IMR-90 (cell line): ENCODE data around the gene NT5C3A. TPM values are rescaled to one million over a fixed set of nuclear protein-coding genes. Genes with fewer than 3 reads are reported as not detected.

ENCODE experiments used
- ATAC-seq: fragments of 200-7000 bp; cut with Tn5 transposase; 2 replicates; pipeline ENCODE4 v1.9.1; 2020; ENCODE audit warnings: low read depth, mild to moderate bottlenecking, moderate library complexity
- BruUV-seq: library from RNA; stranded (reverse); fragments of 400-500 nt; replicated peaks from 2 replicates; lab custom pipeline; 2021; lab: Mats Ljungman, UMichigan
- CTCF ChIA-PET: fragments of 300-600 bp; formaldehyde crosslinking; extraction: SDS; loops from one replicate; lab custom pipeline; 2021; ENCODE audit warnings: antibody characterized with exemption; lab: Yijun Ruan, JAX
- POLR2A ChIA-PET: fragments of 300-600 bp; sonication (Branson Sonifier 250); formaldehyde crosslinking; loops from one replicate; lab custom pipeline; 2022; ENCODE audit warnings: antibody characterized with exemption; ENCODE audit not compliant: unreplicated experiment; lab: Charles Lee
- DNase-seq: peaks from one replicate; pipeline ENCODE4 v3.0.0; 2013
- H2AFZ ChIP-seq: replicated peaks from 2 replicates; pipeline ENCODE3; 2013; ENCODE audit warnings: low read length, mild to moderate bottlenecking; ENCODE audit not compliant: poor library complexity
- H2AK5ac ChIP-seq: 2 replicates; pipeline ENCODE4 v1.6.1; 2013; ENCODE audit warnings: low read depth, low read length, inconsistent platforms
- H2AK9ac ChIP-seq: replicated peaks from 2 replicates; pipeline ENCODE3; 2013; ENCODE audit warnings: mild to moderate bottlenecking, low read depth, low read length, moderate library complexity; ENCODE audit not compliant: poor library complexity
- H2BK120ac ChIP-seq: 2 replicates; pipeline ENCODE4 v1.6.1; 2013; ENCODE audit warnings: low read depth, low read length, inconsistent platforms
- H2BK15ac ChIP-seq: 3 replicates; pipeline ENCODE4 v1.6.1; 2013; ENCODE audit warnings: low read depth, low read length, inconsistent platforms
- H2BK20ac ChIP-seq: 2 replicates; pipeline ENCODE4 v1.6.1; 2013; ENCODE audit warnings: low read depth, mild to moderate bottlenecking, inconsistent platforms, low read length, moderate library complexity
- H2BK5ac ChIP-seq: 2 replicates; pipeline ENCODE4 v1.6.1; 2013; ENCODE audit warnings: mild to moderate bottlenecking, low read depth, low read length, inconsistent platforms; ENCODE audit not compliant: poor library complexity, severe bottlenecking
- H3K14ac ChIP-seq: replicated peaks from 2 replicates; pipeline ENCODE4 v1.6.1; 2013; ENCODE audit warnings: low read depth, low read length, inconsistent platforms
- H3K18ac ChIP-seq: 2 replicates; pipeline ENCODE4 v1.6.1; 2013; ENCODE audit warnings: low read depth, low read length, control low read depth
- H3K23ac ChIP-seq: 2 replicates; pipeline ENCODE4 v1.6.1; 2013; ENCODE audit warnings: low read depth, low read length, inconsistent platforms
- H3K27ac ChIP-seq: 2 replicates; pipeline ENCODE4 v1.5.1; 2013; ENCODE audit warnings: mild to moderate bottlenecking, control low read depth, low read length; ENCODE audit not compliant: insufficient read depth
- H3K27me3 ChIP-seq: 2 replicates; pipeline ENCODE4 v1.6.1; 2013; ENCODE audit warnings: low read length; ENCODE audit not compliant: control insufficient read depth, insufficient read depth
- H3K36me3 ChIP-seq: 2 replicates; pipeline ENCODE4 v1.6.1; 2013; ENCODE audit warnings: low read length, mixed read lengths; ENCODE audit not compliant: control insufficient read depth, insufficient read depth
- H3K4ac ChIP-seq: 2 replicates; pipeline ENCODE4 v1.6.1; 2013; ENCODE audit warnings: low read depth, low read length, inconsistent platforms
- H3K4me1 ChIP-seq: 2 replicates; pipeline ENCODE4 v1.6.1; 2013; ENCODE audit warnings: low read length, mixed read lengths; ENCODE audit not compliant: control insufficient read depth, insufficient read depth
- H3K4me2 ChIP-seq: 2 replicates; pipeline ENCODE4 v1.6.1; 2013; ENCODE audit warnings: low read depth, mild to moderate bottlenecking, control low read depth, low read length, moderate library complexity
- H3K4me3 ChIP-seq: 2 replicates; pipeline ENCODE4 v1.5.1; 2013; ENCODE audit warnings: low read depth, mild to moderate bottlenecking, control low read depth, low read length, moderate library complexity; ENCODE audit not compliant: insufficient read depth
- H3K56ac ChIP-seq: 2 replicates; pipeline ENCODE4 v1.6.1; 2013; ENCODE audit warnings: low read length, inconsistent platforms; ENCODE audit not compliant: insufficient read depth; ENCODE audit errors: extremely low read depth
- H3K79me1 ChIP-seq, 2 experiments: 2 replicates each; pipeline ENCODE4 v1.6.1; 2013; ENCODE audit warnings: low read length in 2 of 2, inconsistent platforms in 1 of 2, low read depth in 1 of 2
- H3K9ac ChIP-seq: 2 replicates; pipeline ENCODE4 v1.6.1; 2013; ENCODE audit warnings: low read depth, low read length, control low read depth
- H3K9me1 ChIP-seq: 2 replicates; pipeline ENCODE4 v1.6.1; 2013; ENCODE audit warnings: low read length, inconsistent platforms; ENCODE audit not compliant: insufficient read depth
- H3K9me3 ChIP-seq: 2 replicates; pipeline ENCODE4 v1.6.1; 2013; ENCODE audit warnings: low read length; ENCODE audit not compliant: control insufficient read depth, insufficient read depth
- H4K20me1 ChIP-seq: 2 replicates; pipeline ENCODE4 v1.6.1; 2013; ENCODE audit warnings: low read length, inconsistent platforms; ENCODE audit not compliant: insufficient read depth
- H4K5ac ChIP-seq: 2 replicates; pipeline ENCODE4 v1.6.1; 2013; ENCODE audit warnings: mild to moderate bottlenecking, low read depth, low read length, control low read depth
- H4K8ac ChIP-seq, 2 experiments: 2 replicates each; pipeline ENCODE4 v1.6.1; 2013; ENCODE audit warnings: low read depth in 2 of 2, low read length in 2 of 2, control low read depth in 1 of 2, inconsistent platforms in 1 of 2
- H4K91ac ChIP-seq: 2 replicates; pipeline ENCODE4 v1.6.1; 2013; ENCODE audit warnings: low read depth, low read length, inconsistent platforms; ENCODE audit not compliant: insufficient read depth
- RFX5 ChIP-seq: IDR thresholded peaks from 2 replicates; pipeline ENCODE4 v1.8.0; 2012; ENCODE audit warnings: low read depth, mild to moderate bottlenecking, low read length, moderate library complexity
- WGBS, 2 experiments: methylation state at CpG; one replicate each; pipeline versions ENCODE4 v1.1.5 to v1.1.7; 2013; ENCODE audit warnings: missing lambda C conversion rate in 2 of 2; ENCODE audit not compliant: insufficient read length in 1 of 2; ENCODE audit errors: extremely low coverage in 2 of 2; 5-methylcytosine and 5-hydroxymethylcytosine counted together
- dilution Hi-C: fragments of 300-500 bp; cut with HindIII; formaldehyde crosslinking; loops from one replicate; pipeline ENCODE4 v1.14.3; 2018; ENCODE audit warnings: low sequenced_read_pairs; ENCODE audit not compliant: unreplicated experiment
- in situ Hi-C: fragments of 300-500 bp; cut with MboI; formaldehyde crosslinking; loops from 3 replicates; pipeline ENCODE4 v1.14.3; 2019; ENCODE audit warnings: low sequenced_read_pairs, inconsistent platforms, mixed read lengths
- intact Hi-C: fragments of 100-400 bp; cut with micrococcal nuclease; formaldehyde crosslinking; loops from 2 replicates; pipeline ENCODE4 v1.10.0; 2022
- polyA plus RNA-seq, 3 experiments: library from polyadenylated mRNA; depleted of rRNA; stranded (reverse); fragments of >200 nt; gene quantifications; 2 replicates each; pipeline ENCODE4 v1.2.3, GENCODE V29; 2012; ENCODE audit warnings: low replicate concordance in 1 of 3
- total RNA-seq: library from RNA; depleted of rRNA; stranded (reverse); fragments of >200 nt; gene quantifications from 2 replicates; pipeline ENCODE4 v1.2.3, GENCODE V29; 2012

NT5C3A gene
- total and polyA plus RNA-seq, 2 of the 4 experiments (the other 2 are of a cell fraction), result 11.3 to 12.2 TPM

DNA sequence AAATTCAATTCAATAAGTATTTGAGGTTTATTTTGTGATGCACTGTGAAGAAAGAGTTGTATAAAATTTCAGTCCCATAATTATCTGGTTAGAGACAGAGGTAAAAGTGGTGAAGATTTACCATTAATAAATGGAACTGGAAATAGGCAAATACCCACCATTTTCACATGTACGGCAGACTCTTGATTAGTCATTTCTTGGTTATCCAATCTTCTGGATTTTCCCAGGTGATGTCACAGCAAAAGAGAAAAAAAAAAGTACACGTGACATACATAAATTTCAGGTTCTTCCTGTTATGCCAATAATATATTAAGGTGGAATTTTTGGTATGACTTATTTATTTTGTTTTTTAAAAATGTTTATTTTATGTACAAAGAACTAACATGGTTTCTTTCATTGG, 26.8 kb downstream of the NT5C3A start:
- no peak overlapping the region for H3K27ac ChIP-seq
- no peak overlapping the region for H4K91ac ChIP-seq
- H4K20me1 ChIP-seq, result no peaks in the 10 kb centered on the region; the same call in 1 of the 2 replicates
- ChIA-PET CTCF (no interaction called here), POLR2A (no interaction called here)
- H3K27me3 ChIP-seq, result no peaks in the 10 kb centered on the region
- H2AK5ac ChIP-seq, result no peak overlapping the region
- dilution Hi-C loops, result no loop called here
- H2AFZ ChIP-seq, result no peak overlapping the region
- H2BK15ac ChIP-seq, result no peak overlapping the region
- H3K23ac ChIP-seq, result no peak overlapping the region
- no peak overlapping the region; a peak in 1 of 4 replicates for H4K8ac ChIP-seq
- no peak overlapping the region for H3K56ac ChIP-seq
- DNase-seq (no peak), ATAC-seq (no peak)
- intact Hi-C loops, result no loop called here
- no peak for TF ChIP-seq RFX5
- WGBS, 2 experiments, result no CpG with 5 or more reads among the region's 2 CpGs
- H3K4ac ChIP-seq, result no peak overlapping the region
- in situ Hi-C loops, result no loop called here
- no peak overlapping the region for H2AK9ac ChIP-seq
- no peak overlapping the region for H3K4me3 ChIP-seq
- no peak overlapping the region for H3K14ac ChIP-seq
- no peak overlapping the region for H3K9ac ChIP-seq
- H3K79me1 ChIP-seq, result peaks cover 15 to 34% of the 10 kb centered on the region in 2 experiments
- no peaks in the 10 kb centered on the region for H3K9me1 ChIP-seq
- no peak overlapping the region for H2BK20ac ChIP-seq
- no TSS peak for BruUV-seq
- H3K4me2 ChIP-seq, result no peak overlapping the region
- no peaks in the 10 kb centered on the region for H3K36me3 ChIP-seq
- H2BK5ac ChIP-seq, result no peak overlapping the region
- H2BK120ac ChIP-seq, result no peak overlapping the region
- no peak overlapping the region for H3K18ac ChIP-seq
- no peaks in the 10 kb centered on the region for H3K9me3 ChIP-seq
- H4K5ac ChIP-seq, result no peak overlapping the region
- peaks cover 9% of the 10 kb centered on the region for H3K4me1 ChIP-seq
